ENCODE data around the gene TRIM14.
A peak's percentile ranks its signal among the peaks of the same experiment; 100 is the strongest.
"Not testable (repeated sequence)": the region's sequence is repeated elsewhere in the genome, so short reads cannot be mapped to it uniquely, and the experiment has no call there.

TRIM14 gene

GRCh38 chr9:98083566-98084183 is 35.3 kb downstream of the TRIM14 start:
- DNase-seq (ENCODE audit: low read depth in 1 of 2, low spot score in 1 of 2), result no peak

GRCh38 chr9:98083061-98083501 is 35.9 kb downstream of the TRIM14 start:
- no peak for DNase-seq (ENCODE audit: low read depth in 1 of 2, low spot score in 1 of 2)

- no peak for DNase-seq (ENCODE audit: low read depth in 1 of 2, low spot score in 1 of 2)
Measured at GRCh38 chr9:98081477-98082219, 37.4 kb downstream of the TRIM14 start.

- no peak for DNase-seq (ENCODE audit: low read depth in 1 of 2, low spot score in 1 of 2)
Measured at GRCh38 chr9:98080780-98081179, 38.2 kb downstream of the TRIM14 start.

GRCh38 chr9:98080326-98080725 is 38.7 kb downstream of the TRIM14 start:
- DNase-seq (ENCODE audit: low read depth in 1 of 2, low spot score in 1 of 2), result no peak

- no peak for DNase-seq (ENCODE audit: low read depth in 1 of 2, low spot score in 1 of 2)
Measured at GRCh38 chr9:98078895-98079294, 40.1 kb downstream of the TRIM14 start.

- DNase-seq (ENCODE audit: low read depth in 1 of 2, low spot score in 1 of 2), result not testable (repeated sequence)
Measured at GRCh38 chr9:98076514-98076890, 42.5 kb downstream of the TRIM14 start.

- no peak for DNase-seq (ENCODE audit: low read depth in 1 of 2, low spot score in 1 of 2)
Measured at GRCh38 chr9:98075332-98075805, 43.7 kb downstream of the TRIM14 start.

GRCh38 chr9:98074115-98074990 is 44.7 kb downstream of the TRIM14 start:
- DNase-seq (ENCODE audit: low read depth in 1 of 2, low spot score in 1 of 2), result peak; percentile 44 to 56

- no peak for DNase-seq (ENCODE audit: low read depth in 1 of 2, low spot score in 1 of 2)
Measured at GRCh38 chr9:98071737-98072136, 47.3 kb downstream of the TRIM14 start.

GRCh38 chr9:98070704-98071103 is 48.3 kb downstream of the TRIM14 start:
- DNase-seq (ENCODE audit: low read depth in 1 of 2, low spot score in 1 of 2), result no peak

GRCh38 chr9:98069551-98069950 is 49.5 kb downstream of the TRIM14 start:
- DNase-seq (ENCODE audit: low read depth in 1 of 2, low spot score in 1 of 2), result no peak

- no peak for DNase-seq (ENCODE audit: low read depth in 1 of 2, low spot score in 1 of 2)
Measured at GRCh38 chr9:98067184-98067583, 51.8 kb downstream of the TRIM14 start.

GRCh38 chr9:98066235-98066634 is 52.8 kb downstream of the TRIM14 start:
- no peak for DNase-seq (ENCODE audit: low read depth in 1 of 2, low spot score in 1 of 2)

- DNase-seq (ENCODE audit: low read depth in 1 of 2, low spot score in 1 of 2), result no peak
Measured at GRCh38 chr9:98064623-98065392, 54.2 kb downstream of the TRIM14 start.

- DNase-seq (ENCODE audit: low read depth in 1 of 2, low spot score in 1 of 2), result no peak
Measured at GRCh38 chr9:98062161-98062560, 56.9 kb downstream of the TRIM14 start.

GRCh38 chr9:98057138-98057799 is 61.8 kb downstream of the TRIM14 start:
- DNase-seq (ENCODE audit: low read depth in 1 of 2, low spot score in 1 of 2), result no peak

- peak; percentile 82 to 84 for DNase-seq (ENCODE audit: low read depth in 1 of 2, low spot score in 1 of 2)
Measured at GRCh38 chr9:98056269-98057137, 62.5 kb downstream of the TRIM14 start, which contains the start of gene NANS. Gene NANS, plus strand, starts transcription at chr9:98056732. Its CDS starts 77 bp downstream, at chr9:98056809.

- DNase-seq (ENCODE audit: low read depth in 1 of 2, low spot score in 1 of 2), result no peak
Measured at GRCh38 chr9:98054376-98054951, 64.6 kb downstream of the TRIM14 start.
